IMR-90 (cell line): ENCODE data around the gene CSDE1. TPM values are rescaled to one million over a fixed set of nuclear protein-coding genes. Genes with fewer than 3 reads are reported as not detected.

Experiments used
- ATAC-seq: fragments of 200-7000 bp; cut with Tn5 transposase; 2 replicates; pipeline ENCODE4 v1.9.1; 2020; ENCODE audit warnings: low read depth, mild to moderate bottlenecking, moderate library complexity
- BruUV-seq: library from RNA; stranded (reverse); fragments of 400-500 nt; replicated peaks from 2 replicates; lab custom pipeline; 2021; lab: Mats Ljungman, UMichigan
- CTCF ChIA-PET: fragments of 300-600 bp; formaldehyde crosslinking; extraction: SDS; loops from one replicate; lab custom pipeline; 2021; ENCODE audit warnings: antibody characterized with exemption; lab: Yijun Ruan, JAX
- POLR2A ChIA-PET: fragments of 300-600 bp; sonication (Branson Sonifier 250); formaldehyde crosslinking; loops from one replicate; lab custom pipeline; 2022; ENCODE audit warnings: antibody characterized with exemption; ENCODE audit not compliant: unreplicated experiment; lab: Charles Lee
- DNase-seq: peaks from one replicate; pipeline ENCODE4 v3.0.0; 2013
- H2AFZ ChIP-seq: replicated peaks from 2 replicates; pipeline ENCODE3; 2013; ENCODE audit warnings: low read length, mild to moderate bottlenecking; ENCODE audit not compliant: poor library complexity
- H2AK5ac ChIP-seq: 2 replicates; pipeline ENCODE4 v1.6.1; 2013; ENCODE audit warnings: low read depth, low read length, inconsistent platforms
- H2AK9ac ChIP-seq: replicated peaks from 2 replicates; pipeline ENCODE3; 2013; ENCODE audit warnings: mild to moderate bottlenecking, low read depth, low read length, moderate library complexity; ENCODE audit not compliant: poor library complexity
- H2BK120ac ChIP-seq: 2 replicates; pipeline ENCODE4 v1.6.1; 2013; ENCODE audit warnings: low read depth, low read length, inconsistent platforms
- H2BK15ac ChIP-seq: 3 replicates; pipeline ENCODE4 v1.6.1; 2013; ENCODE audit warnings: low read depth, low read length, inconsistent platforms
- H2BK20ac ChIP-seq: 2 replicates; pipeline ENCODE4 v1.6.1; 2013; ENCODE audit warnings: low read depth, mild to moderate bottlenecking, inconsistent platforms, low read length, moderate library complexity
- H2BK5ac ChIP-seq: 2 replicates; pipeline ENCODE4 v1.6.1; 2013; ENCODE audit warnings: mild to moderate bottlenecking, low read depth, low read length, inconsistent platforms; ENCODE audit not compliant: poor library complexity, severe bottlenecking
- H3K14ac ChIP-seq: replicated peaks from 2 replicates; pipeline ENCODE4 v1.6.1; 2013; ENCODE audit warnings: low read depth, low read length, inconsistent platforms
- H3K18ac ChIP-seq: 2 replicates; pipeline ENCODE4 v1.6.1; 2013; ENCODE audit warnings: low read depth, low read length, control low read depth
- H3K23ac ChIP-seq: 2 replicates; pipeline ENCODE4 v1.6.1; 2013; ENCODE audit warnings: low read depth, low read length, inconsistent platforms
- H3K27ac ChIP-seq: 2 replicates; pipeline ENCODE4 v1.5.1; 2013; ENCODE audit warnings: mild to moderate bottlenecking, control low read depth, low read length; ENCODE audit not compliant: insufficient read depth
- H3K27me3 ChIP-seq: 2 replicates; pipeline ENCODE4 v1.6.1; 2013; ENCODE audit warnings: low read length; ENCODE audit not compliant: control insufficient read depth, insufficient read depth
- H3K36me3 ChIP-seq: 2 replicates; pipeline ENCODE4 v1.6.1; 2013; ENCODE audit warnings: low read length, mixed read lengths; ENCODE audit not compliant: control insufficient read depth, insufficient read depth
- H3K4ac ChIP-seq: 2 replicates; pipeline ENCODE4 v1.6.1; 2013; ENCODE audit warnings: low read depth, low read length, inconsistent platforms
- H3K4me1 ChIP-seq: 2 replicates; pipeline ENCODE4 v1.6.1; 2013; ENCODE audit warnings: low read length, mixed read lengths; ENCODE audit not compliant: control insufficient read depth, insufficient read depth
- H3K4me2 ChIP-seq: 2 replicates; pipeline ENCODE4 v1.6.1; 2013; ENCODE audit warnings: low read depth, mild to moderate bottlenecking, control low read depth, low read length, moderate library complexity
- H3K4me3 ChIP-seq: 2 replicates; pipeline ENCODE4 v1.5.1; 2013; ENCODE audit warnings: low read depth, mild to moderate bottlenecking, control low read depth, low read length, moderate library complexity; ENCODE audit not compliant: insufficient read depth
- H3K56ac ChIP-seq: 2 replicates; pipeline ENCODE4 v1.6.1; 2013; ENCODE audit warnings: low read length, inconsistent platforms; ENCODE audit not compliant: insufficient read depth; ENCODE audit errors: extremely low read depth
- H3K79me1 ChIP-seq, 2 experiments: 2 replicates each; pipeline ENCODE4 v1.6.1; 2013; ENCODE audit warnings: low read length in 2 of 2, inconsistent platforms in 1 of 2, low read depth in 1 of 2
- H3K9ac ChIP-seq: 2 replicates; pipeline ENCODE4 v1.6.1; 2013; ENCODE audit warnings: low read depth, low read length, control low read depth
- H3K9me1 ChIP-seq: 2 replicates; pipeline ENCODE4 v1.6.1; 2013; ENCODE audit warnings: low read length, inconsistent platforms; ENCODE audit not compliant: insufficient read depth
- H3K9me3 ChIP-seq: 2 replicates; pipeline ENCODE4 v1.6.1; 2013; ENCODE audit warnings: low read length; ENCODE audit not compliant: control insufficient read depth, insufficient read depth
- H4K20me1 ChIP-seq: 2 replicates; pipeline ENCODE4 v1.6.1; 2013; ENCODE audit warnings: low read length, inconsistent platforms; ENCODE audit not compliant: insufficient read depth
- H4K5ac ChIP-seq: 2 replicates; pipeline ENCODE4 v1.6.1; 2013; ENCODE audit warnings: mild to moderate bottlenecking, low read depth, low read length, control low read depth
- H4K8ac ChIP-seq, 2 experiments: 2 replicates each; pipeline ENCODE4 v1.6.1; 2013; ENCODE audit warnings: low read depth in 2 of 2, low read length in 2 of 2, control low read depth in 1 of 2, inconsistent platforms in 1 of 2
- H4K91ac ChIP-seq: 2 replicates; pipeline ENCODE4 v1.6.1; 2013; ENCODE audit warnings: low read depth, low read length, inconsistent platforms; ENCODE audit not compliant: insufficient read depth
- BHLHE40 ChIP-seq: fragments of 150-350 bp; IDR thresholded peaks from 2 replicates; pipeline ENCODE4 v1.6.1; 2016; ENCODE audit warnings: mild to moderate bottlenecking, low read depth, low read length
- CEBPB ChIP-seq: IDR thresholded peaks from 2 replicates; pipeline ENCODE4 v1.6.1; 2012; ENCODE audit warnings: low read depth, low read length, improper control_type of control experiment
- CHD1 ChIP-seq: IDR thresholded peaks from 2 replicates; pipeline ENCODE4 v1.6.1; 2012; ENCODE audit warnings: low read depth, low read length, improper control_type of control experiment
- FOS ChIP-seq: fragments of 150-350 bp; IDR thresholded peaks from 2 replicates; pipeline ENCODE4 v1.6.1; 2016; ENCODE audit warnings: low read depth, low read length
- MAFK ChIP-seq: IDR thresholded peaks from 2 replicates; pipeline ENCODE4 v1.6.1; 2012; ENCODE audit warnings: low read depth, low read length, improper control_type of control experiment
- MAZ ChIP-seq: IDR thresholded peaks from 2 replicates; pipeline ENCODE4 v1.6.1; 2012; ENCODE audit warnings: low read depth, mild to moderate bottlenecking, low read length, improper control_type of control experiment, moderate library complexity, borderline replicate concordance
- MXI1 ChIP-seq: IDR thresholded peaks from 2 replicates; pipeline ENCODE4 v1.6.1; 2012; ENCODE audit warnings: low read depth, mild to moderate bottlenecking, low read length, moderate library complexity, borderline replicate concordance
- NFE2L2 ChIP-seq: fragments of 150-350 bp; IDR thresholded peaks from 2 replicates; pipeline ENCODE4 v1.6.1; 2016; ENCODE audit warnings: low read depth, mild to moderate bottlenecking, low read length
- POLR2A ChIP-seq: IDR thresholded peaks from 2 replicates; pipeline ENCODE4 v1.6.1; 2012; ENCODE audit warnings: mild to moderate bottlenecking, low read depth, low read length
- RAD21 ChIP-seq: IDR thresholded peaks from 2 replicates; pipeline ENCODE4 v1.6.1; 2012; ENCODE audit warnings: low read length, improper control_type of control experiment
- RCOR1 ChIP-seq: IDR thresholded peaks from 2 replicates; pipeline ENCODE4 v1.6.1; 2012; ENCODE audit warnings: mild to moderate bottlenecking, low read length, improper control_type of control experiment; ENCODE audit not compliant: insufficient replicate concordance
- RFX5 ChIP-seq: IDR thresholded peaks from 2 replicates; pipeline ENCODE4 v1.8.0; 2012; ENCODE audit warnings: low read depth, mild to moderate bottlenecking, low read length, moderate library complexity
- SMC3 ChIP-seq: fragments of 150-350 bp; IDR thresholded peaks from 2 replicates; pipeline ENCODE4 v1.6.1; 2016; ENCODE audit warnings: low read depth, mild to moderate bottlenecking, antibody characterized with exemption, low read length, moderate library complexity
- WGBS, 2 experiments: methylation state at CpG; one replicate each; pipeline versions ENCODE4 v1.1.5 to v1.1.7; 2013; ENCODE audit warnings: missing lambda C conversion rate in 2 of 2; ENCODE audit not compliant: insufficient read length in 1 of 2; ENCODE audit errors: extremely low coverage in 2 of 2; 5-methylcytosine and 5-hydroxymethylcytosine counted together
- dilution Hi-C: fragments of 300-500 bp; cut with HindIII; formaldehyde crosslinking; loops from one replicate; pipeline ENCODE4 v1.14.3; 2018; ENCODE audit warnings: low sequenced_read_pairs; ENCODE audit not compliant: unreplicated experiment
- in situ Hi-C: fragments of 300-500 bp; cut with MboI; formaldehyde crosslinking; loops from 3 replicates; pipeline ENCODE4 v1.14.3; 2019; ENCODE audit warnings: low sequenced_read_pairs, inconsistent platforms, mixed read lengths
- intact Hi-C: fragments of 100-400 bp; cut with micrococcal nuclease; formaldehyde crosslinking; loops from 2 replicates; pipeline ENCODE4 v1.10.0; 2022
- polyA plus RNA-seq, 3 experiments: library from polyadenylated mRNA; depleted of rRNA; stranded (reverse); fragments of >200 nt; gene quantifications; 2 replicates each; pipeline ENCODE4 v1.2.3, GENCODE V29; 2012; ENCODE audit warnings: low replicate concordance in 1 of 3
- total RNA-seq: library from RNA; depleted of rRNA; stranded (reverse); fragments of >200 nt; gene quantifications from 2 replicates; pipeline ENCODE4 v1.2.3, GENCODE V29; 2012
- TF ChIP-seq, protein P1 (sequence below): conservative IDR thresholded peaks from 2 replicates; pipeline ENCODE4 v1.5.1; 2012; ENCODE audit warnings: mild to moderate bottlenecking, low read depth, low read length, improper control_type of control experiment
- TF ChIP-seq, protein P2 (sequence below): fragments of 150-350 bp; IDR thresholded peaks from 2 replicates; pipeline ENCODE4 v1.6.1; 2017; ENCODE audit warnings: mild to moderate bottlenecking, antibody characterized with exemption, low read length, low read depth
- TF ChIP-seq, protein P3 (sequence below): fragments of 150-350 bp; IDR thresholded peaks from 2 replicates; pipeline ENCODE4 v1.6.1; 2016; ENCODE audit warnings: low read depth, mild to moderate bottlenecking, low read length, moderate library complexity, borderline replicate concordance

Gene CSDE1
- total and polyA plus RNA-seq, 2 of the 4 experiments (the other 2 are of a cell fraction): 190 to 879 TPM

DNA sequence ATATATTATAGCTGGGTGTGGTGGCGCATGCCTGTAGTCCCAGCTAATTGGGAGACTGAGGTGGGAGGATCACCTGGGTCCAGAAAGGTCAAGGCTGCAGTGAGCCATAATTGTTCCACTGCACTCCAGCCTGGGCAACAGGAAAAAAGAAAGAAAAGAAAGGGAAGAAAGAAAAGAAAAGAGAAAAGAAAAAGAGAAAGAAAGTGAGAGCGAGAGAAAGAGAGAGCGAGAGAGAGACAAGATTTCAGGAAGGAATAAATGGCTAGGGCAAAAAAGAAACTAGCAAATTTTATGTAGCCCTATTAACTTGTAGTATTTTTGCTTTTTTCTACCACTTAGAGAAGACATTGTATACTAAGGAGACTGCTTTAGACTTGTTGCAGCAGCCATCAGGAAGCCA lies 47.4 kb downstream of the CSDE1 start:
- DNase-seq: no peak
- no peak overlapping the region for H4K5ac ChIP-seq
- H3K18ac ChIP-seq: no peak overlapping the region
- no peaks in the 10 kb centered on the region for H3K27me3 ChIP-seq
- no peak overlapping the region for H3K4ac ChIP-seq
- H3K4me2 ChIP-seq: no peak overlapping the region
- no peak overlapping the region for H3K4me3 ChIP-seq
- H2AK5ac ChIP-seq: no peak overlapping the region
- 100% methylated on average over 2 of the region's 3 CpGs; no CpG with 5 or more reads in 1 of the 2 experiments for WGBS, 2 experiments
- dilution Hi-C loops (no loop called here), in situ Hi-C loops (loop anchor here (25.0 kb wide), 1 partner anchor 748 kb away; no protein-coding TSS in a partner anchor), intact Hi-C loops (no loop called here)
- H4K8ac ChIP-seq: no peak overlapping the region
- no peak overlapping the region for H2BK120ac ChIP-seq
- H3K9me1 ChIP-seq: no peaks in the 10 kb centered on the region
- H3K36me3 ChIP-seq: peaks cover 32% of the 10 kb centered on the region
- H2BK15ac ChIP-seq: no peak overlapping the region
- no peak overlapping the region for H2AK9ac ChIP-seq
- H3K9me3 ChIP-seq: no peaks in the 10 kb centered on the region
- no peak overlapping the region for H3K9ac ChIP-seq
- no peak overlapping the region for H3K14ac ChIP-seq
- peaks cover 16 to 30% of the 10 kb centered on the region in 2 experiments for H3K79me1 ChIP-seq
- CTCF ChIA-PET: no interaction called here
- H2AFZ ChIP-seq: no peak overlapping the region
- TF ChIP-seq FOS: no peak
- no peak for TF ChIP-seq CEBPB
- TF ChIP-seq RAD21: no peak
- TF ChIP-seq NFE2L2: no peak
- TF ChIP-seq RCOR1: no peak
- TF ChIP-seq MXI1: no peak
- TF ChIP-seq, protein P1, sequence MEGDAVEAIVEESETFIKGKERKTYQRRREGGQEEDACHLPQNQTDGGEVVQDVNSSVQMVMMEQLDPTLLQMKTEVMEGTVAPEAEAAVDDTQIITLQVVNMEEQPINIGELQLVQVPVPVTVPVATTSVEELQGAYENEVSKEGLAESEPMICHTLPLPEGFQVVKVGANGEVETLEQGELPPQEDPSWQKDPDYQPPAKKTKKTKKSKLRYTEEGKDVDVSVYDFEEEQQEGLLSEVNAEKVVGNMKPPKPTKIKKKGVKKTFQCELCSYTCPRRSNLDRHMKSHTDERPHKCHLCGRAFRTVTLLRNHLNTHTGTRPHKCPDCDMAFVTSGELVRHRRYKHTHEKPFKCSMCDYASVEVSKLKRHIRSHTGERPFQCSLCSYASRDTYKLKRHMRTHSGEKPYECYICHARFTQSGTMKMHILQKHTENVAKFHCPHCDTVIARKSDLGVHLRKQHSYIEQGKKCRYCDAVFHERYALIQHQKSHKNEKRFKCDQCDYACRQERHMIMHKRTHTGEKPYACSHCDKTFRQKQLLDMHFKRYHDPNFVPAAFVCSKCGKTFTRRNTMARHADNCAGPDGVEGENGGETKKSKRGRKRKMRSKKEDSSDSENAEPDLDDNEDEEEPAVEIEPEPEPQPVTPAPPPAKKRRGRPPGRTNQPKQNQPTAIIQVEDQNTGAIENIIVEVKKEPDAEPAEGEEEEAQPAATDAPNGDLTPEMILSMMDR: no peak
- no peak for TF ChIP-seq MAZ
- TF ChIP-seq, protein P2, sequence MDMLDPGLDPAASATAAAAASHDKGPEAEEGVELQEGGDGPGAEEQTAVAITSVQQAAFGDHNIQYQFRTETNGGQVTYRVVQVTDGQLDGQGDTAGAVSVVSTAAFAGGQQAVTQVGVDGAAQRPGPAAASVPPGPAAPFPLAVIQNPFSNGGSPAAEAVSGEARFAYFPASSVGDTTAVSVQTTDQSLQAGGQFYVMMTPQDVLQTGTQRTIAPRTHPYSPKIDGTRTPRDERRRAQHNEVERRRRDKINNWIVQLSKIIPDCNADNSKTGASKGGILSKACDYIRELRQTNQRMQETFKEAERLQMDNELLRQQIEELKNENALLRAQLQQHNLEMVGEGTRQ: no peak
- TF ChIP-seq CHD1: no peak
- TF ChIP-seq, protein P3, sequence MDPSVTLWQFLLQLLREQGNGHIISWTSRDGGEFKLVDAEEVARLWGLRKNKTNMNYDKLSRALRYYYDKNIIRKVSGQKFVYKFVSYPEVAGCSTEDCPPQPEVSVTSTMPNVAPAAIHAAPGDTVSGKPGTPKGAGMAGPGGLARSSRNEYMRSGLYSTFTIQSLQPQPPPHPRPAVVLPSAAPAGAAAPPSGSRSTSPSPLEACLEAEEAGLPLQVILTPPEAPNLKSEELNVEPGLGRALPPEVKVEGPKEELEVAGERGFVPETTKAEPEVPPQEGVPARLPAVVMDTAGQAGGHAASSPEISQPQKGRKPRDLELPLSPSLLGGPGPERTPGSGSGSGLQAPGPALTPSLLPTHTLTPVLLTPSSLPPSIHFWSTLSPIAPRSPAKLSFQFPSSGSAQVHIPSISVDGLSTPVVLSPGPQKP: no peak
- TF ChIP-seq BHLHE40: no peak
- TF ChIP-seq SMC3: no peak
- no peak for TF ChIP-seq POLR2A
- no peak for TF ChIP-seq RFX5
- no peak for TF ChIP-seq MAFK
- H2BK20ac ChIP-seq: no peak overlapping the region
- no peak overlapping the region for H2BK5ac ChIP-seq
- ATAC-seq: no peak
- peaks cover 4% of the 10 kb centered on the region; the same call in 1 of the 2 replicates for H4K20me1 ChIP-seq
- no peak overlapping the region for H3K27ac ChIP-seq
- H3K4me1 ChIP-seq: no peaks in the 10 kb centered on the region
- no TSS peak for BruUV-seq
- no peak overlapping the region for H3K23ac ChIP-seq
- no peak overlapping the region for H3K56ac ChIP-seq
- POLR2A ChIA-PET: no interaction called here
- no peak overlapping the region for H4K91ac ChIP-seq
